ENCODE measurements around the gene NME7.

The NME7 gene

DNA sequence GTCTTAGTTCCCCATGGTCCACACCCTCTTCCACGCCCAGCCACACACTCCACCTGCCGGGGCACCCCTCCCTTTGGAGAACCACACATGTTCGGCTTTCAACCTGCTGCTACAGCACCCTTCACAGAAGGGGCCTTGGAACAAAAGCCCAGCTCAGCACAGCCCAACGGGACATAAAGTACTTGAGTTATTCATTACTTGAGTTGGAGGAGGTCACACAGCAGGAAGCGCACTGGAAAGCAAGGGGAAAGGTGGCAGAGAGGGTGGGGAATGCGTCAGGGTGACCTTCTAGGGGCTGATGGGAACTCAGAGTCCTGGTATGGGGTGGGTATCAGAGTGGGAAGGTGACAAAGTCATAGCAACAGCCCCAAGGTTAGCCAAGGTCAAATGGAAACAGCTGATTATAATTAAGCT, 264.1 kb downstream of the NME7 start:
- peak; percentile 46 for DNase-seq

DNA sequence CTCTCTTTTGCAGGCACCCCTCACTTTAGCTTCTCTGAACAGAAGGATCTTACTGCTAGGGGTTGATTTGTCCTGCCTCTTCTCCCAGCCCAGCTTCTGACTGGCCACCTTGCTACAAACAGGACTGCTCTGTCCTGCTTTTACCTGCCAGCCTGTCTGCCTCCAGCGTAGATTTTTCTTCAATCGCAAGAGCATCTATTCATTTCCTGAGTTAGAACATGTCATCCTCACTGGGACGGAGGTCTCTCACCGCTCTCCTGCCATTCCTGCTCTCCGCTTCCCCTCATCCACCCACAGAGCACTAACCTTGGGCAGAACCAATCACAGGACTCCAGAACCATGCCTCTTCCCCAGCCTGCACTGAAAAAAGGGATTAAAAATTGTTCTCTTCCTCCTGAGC, 264.6 kb downstream of the NME7 start:
- no peak for DNase-seq

- DNase-seq = no peak
These were observed 265.0 kb downstream of the NME7 start for GRCh38 chr1:169102567-169102966.

GRCh38 chr1:169100651-169101088, 266.9 kb downstream of the NME7 start:
- DNase-seq = no peak

- DNase-seq = no peak
These were observed 267.4 kb downstream of the NME7 start for GRCh38 chr1:169100208-169100607.

DNA sequence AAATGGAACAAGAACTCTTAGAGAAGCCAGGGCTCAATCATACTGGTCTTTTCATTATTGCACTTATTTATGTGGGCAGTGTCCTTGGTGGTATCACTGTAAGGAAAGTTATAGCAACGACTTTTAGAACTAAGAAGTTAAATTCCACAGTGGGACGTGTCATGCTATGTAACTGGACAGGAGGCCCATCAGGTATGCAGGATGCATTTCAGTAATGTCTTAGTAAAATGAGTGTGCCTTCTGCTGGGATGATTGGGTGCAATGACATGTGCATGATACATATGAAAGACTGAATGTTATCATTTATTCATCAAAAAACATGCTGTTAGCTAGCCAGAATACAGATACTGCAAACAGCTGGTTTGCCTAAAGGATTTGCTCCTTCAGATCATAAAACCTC, 268.0 kb downstream of the NME7 start:
- no peak for DNase-seq

- DNase-seq = no peak
These were observed 269.2 kb downstream of the NME7 start for GRCh38 chr1:169098380-169098779.

GRCh38 chr1:169094897-169095569, 272.6 kb downstream of the NME7 start:
- no peak for DNase-seq

GRCh38 chr1:169092399-169092798, 275.2 kb downstream of the NME7 start:
- no peak for DNase-seq

DNA sequence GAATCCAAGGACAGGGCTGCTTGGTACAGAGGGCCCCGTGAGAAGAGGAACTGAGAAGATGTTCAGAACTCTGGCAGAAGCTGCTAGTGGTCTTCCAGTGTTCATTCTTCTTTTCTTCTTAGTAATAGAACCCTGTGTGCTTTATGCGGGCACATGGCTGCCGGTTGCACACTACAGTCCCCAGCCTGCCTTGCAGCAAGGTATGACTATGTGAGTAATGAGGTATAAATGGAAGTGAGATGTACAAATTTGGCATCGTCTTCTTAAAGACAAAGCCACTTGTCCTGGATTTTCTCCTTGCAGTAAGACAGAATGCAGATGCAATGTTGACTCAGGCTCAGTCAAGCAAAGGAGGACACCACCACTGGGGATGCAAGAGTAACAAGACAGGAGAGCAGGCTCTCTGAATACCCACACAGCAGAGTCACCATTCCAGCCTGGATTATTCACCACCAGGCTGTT, 276.1 kb downstream of the NME7 start:
- no peak for DNase-seq

- no peak for DNase-seq
These were observed 276.7 kb downstream of the NME7 start for GRCh38 chr1:169090900-169091311.

GRCh38 chr1:169090308-169090899, 277.2 kb downstream of the NME7 start:
- DNase-seq = no peak

- DNase-seq = no peak
These were observed 277.8 kb downstream of the NME7 start for GRCh38 chr1:169089776-169090175.

GRCh38 chr1:169087876-169088275, 279.7 kb downstream of the NME7 start:
- no peak for DNase-seq

GRCh38 chr1:169086603-169087455, 280.8 kb downstream of the NME7 start:
- DNase-seq = no peak

DNA sequence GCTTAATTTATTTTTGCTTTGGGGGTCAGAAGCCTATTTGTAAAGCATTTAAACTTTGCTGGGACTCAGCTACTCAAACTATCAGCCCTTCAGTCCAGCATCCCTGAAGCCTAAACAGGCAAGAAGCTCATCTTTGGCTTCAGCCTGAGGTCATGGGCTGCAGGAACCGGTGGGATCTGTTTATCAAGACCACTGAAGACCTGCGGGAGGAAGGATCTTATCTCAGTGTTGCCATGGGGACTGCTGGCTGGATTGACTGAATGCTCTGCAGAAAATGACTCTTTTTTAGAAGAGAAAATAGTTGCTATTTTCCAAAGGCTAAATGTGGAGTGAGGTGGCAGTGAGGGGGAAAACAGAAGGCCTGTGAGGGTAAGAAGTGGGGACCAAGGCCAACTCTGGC, 281.7 kb downstream of the NME7 start:
- DNase-seq = no peak

Measured in NCI-H510A (cell line).